Activated CD4-positive, alpha-beta T cell treated with anti-CD3 and anti-CD28 coated beads for 36 hours (primary cell): ENCODE data around the gene TNIK. TPM values are rescaled to one million over a fixed set of nuclear protein-coding genes. Genes with fewer than 3 reads are reported as not detected.

Source experiments
- ATAC-seq: fragments of 200-7000 bp; cut with Tn5 transposase; one replicate; pipeline ENCODE4 v1.10.0; 2021; ENCODE audit warnings: mild to moderate bottlenecking, moderate library complexity
- CTCF ChIA-PET: fragments of 350-600 bp; sonication (Branson Sonifier 250); formaldehyde crosslinking; loops from one replicate; lab custom pipeline; 2021; ENCODE audit warnings: antibody characterized with exemption; lab: Charles Lee
- POLR2A ChIA-PET: fragments of 350-600 bp; sonication (Branson Sonifier 250); formaldehyde crosslinking; loops from one replicate; lab custom pipeline; 2021; ENCODE audit warnings: antibody characterized with exemption, inconsistent platforms; lab: Charles Lee
- DNase-seq: peaks from one replicate; pipeline ENCODE4 v3.0.0-alpha.2; 2020
- H3K27ac Mint-ChIP-seq: one replicate; pipeline ENCODE4 v1.8.0; 2021; ENCODE audit warnings: mixed read lengths
- H3K27me3 Mint-ChIP-seq: one replicate; pipeline ENCODE4 v1.8.0; 2021; ENCODE audit warnings: mixed read lengths
- H3K36me3 Mint-ChIP-seq: one replicate; pipeline ENCODE4 v1.8.0; 2021; ENCODE audit warnings: low read depth, mixed read lengths
- H3K4me1 Mint-ChIP-seq: one replicate; pipeline ENCODE4 v1.8.0; 2021; ENCODE audit warnings: mixed read lengths
- H3K4me3 Mint-ChIP-seq: one replicate; pipeline ENCODE4 v1.8.0; 2021; ENCODE audit warnings: mild to moderate bottlenecking, moderate library complexity, mixed read lengths
- H3K9me3 Mint-ChIP-seq: one replicate; pipeline ENCODE4 v1.8.0; 2021; ENCODE audit warnings: low read depth, mixed read lengths
- intact Hi-C, 2 experiments: fragments of 100-400 bp; cut with DNase I in 1 of 2; cut with micrococcal nuclease in 1 of 2; formaldehyde crosslinking; loops; one replicate each; pipeline versions ENCODE4 v1.14.2 to v1.15.1; 2022 to 2024; cut with DNase I, micrococcal nuclease
- total RNA-seq, 2 experiments: library from RNA; stranded (reverse); gene quantifications; one replicate each; pipeline ENCODE4 v1.2.3, GENCODE V29; 2021

TNIK gene
- total RNA-seq, 2 experiments from 2014 or later = 28.8 to 34.2 TPM

- peaks cover 81% of the 10 kb centered on the region for H3K4me1 Mint-ChIP-seq
- POLR2A ChIA-PET = no interaction called here
- intact Hi-C loops = loop anchor here in 1 of 2 experiments (5.0 to 10.0 kb wide), 2 partner anchors 111 to 213 kb away; partner anchors contain the start of gene TNIK
These were observed 108.5 kb downstream of the TNIK start for GRCh38 chr3:171351676-171352075.

GRCh38 chr3:171350364-171350763 lies 109.8 kb downstream of the TNIK start:
- Mint-ChIP-seq H3K4me1 (peaks cover 74% of the 10 kb centered on the region), H3K27ac (no peak overlapping the region), H3K9me3 (peaks cover 2% of the 10 kb centered on the region), H3K4me3 (no peak overlapping the region), H3K36me3 (peaks cover 14% of the 10 kb centered on the region), H3K27me3 (no peaks in the 10 kb centered on the region)
- DNase-seq (no peak), ATAC-seq (no peak)
- intact Hi-C loops = loop anchor here in 1 of 2 experiments (5.0 to 10.0 kb wide), 2 partner anchors 112 to 214 kb away; partner anchors contain the start of gene TNIK
- POLR2A ChIA-PET = no interaction called here
- CTCF ChIA-PET = interaction anchor here (0.5 to 1.0 kb wide), 5 partner anchors 12 to 513 kb away, joined by 3 to 4 read pairs (median 3); no protein-coding TSS in a partner anchor

More at GRCh38 chr3:171351676-171352075, 108.5 kb downstream of the TNIK start:
- CTCF ChIA-PET = no interaction called here
- H3K27me3 Mint-ChIP-seq = no peaks in the 10 kb centered on the region
- peak; percentile 51 for ATAC-seq
- H3K36me3 Mint-ChIP-seq = peaks cover 6% of the 10 kb centered on the region
- no peak for DNase-seq
- H3K9me3 Mint-ChIP-seq = no peaks in the 10 kb centered on the region
- H3K27ac Mint-ChIP-seq = no peak overlapping the region
- H3K4me3 Mint-ChIP-seq = no peak overlapping the region

- intact Hi-C loops = no loop called here
- ATAC-seq (no peak), DNase-seq (no peak)
- H3K27me3 Mint-ChIP-seq = no peaks in the 10 kb centered on the region
- peaks cover 20% of the 10 kb centered on the region for H3K36me3 Mint-ChIP-seq
- H3K4me1 Mint-ChIP-seq = peaks cover 67% of the 10 kb centered on the region
- POLR2A ChIA-PET = no interaction called here
- peaks cover 4% of the 10 kb centered on the region for H3K9me3 Mint-ChIP-seq
- CTCF ChIA-PET = interaction anchor here (0.9 to 1.6 kb wide), 3 partner anchors 11 to 49 kb away, joined by 3 to 4 read pairs (median 3); no protein-coding TSS in a partner anchor
- H3K4me3 Mint-ChIP-seq = no peak overlapping the region
- H3K27ac Mint-ChIP-seq = no peak overlapping the region
These were observed 110.8 kb downstream of the TNIK start for GRCh38 chr3:171349392-171349791.

GRCh38 chr3:171348121-171348520 lies 112.1 kb downstream of the TNIK start:
- intact Hi-C loops = no loop called here
- Mint-ChIP-seq H3K27ac (peak overlapping the region; percentile 24), H3K27me3 (no peaks in the 10 kb centered on the region), H3K4me1 (peaks cover 68% of the 10 kb centered on the region), H3K4me3 (no peak overlapping the region), H3K36me3 (peaks cover 27% of the 10 kb centered on the region), H3K9me3 (peaks cover 10% of the 10 kb centered on the region)
- POLR2A ChIA-PET = interaction anchor here (0.6 to 0.7 kb wide), 2 partner anchors 160 to 1245 kb away, joined by 3 read pairs; no protein-coding TSS in a partner anchor
- CTCF ChIA-PET = interaction anchor here (0.7 to 1.0 kb wide), 5 partner anchors 20 to 492 kb away, joined by 3 to 4 read pairs (median 3); no protein-coding TSS in a partner anchor
- DNase-seq (no peak), ATAC-seq (no peak)

- ChIA-PET POLR2A (interaction anchor here (0.6 to 1.1 kb wide), 2 partner anchors 27 to 1246 kb away, joined by 3 read pairs; no protein-coding TSS in a partner anchor), CTCF (interaction anchor here (0.7 to 1.0 kb wide), 6 partner anchors 21 to 694 kb away, joined by 3 to 5 read pairs (median 4); no protein-coding TSS in a partner anchor)
- peak; percentile 60 for ATAC-seq
- peak overlapping the region; percentile 11 for H3K27ac Mint-ChIP-seq
- H3K36me3 Mint-ChIP-seq = peaks cover 31% of the 10 kb centered on the region
- no peak for DNase-seq
- peaks cover 72% of the 10 kb centered on the region for H3K4me1 Mint-ChIP-seq
- peaks cover 15% of the 10 kb centered on the region for H3K9me3 Mint-ChIP-seq
- H3K4me3 Mint-ChIP-seq = no peak overlapping the region
- intact Hi-C loops = no loop called here
- H3K27me3 Mint-ChIP-seq = no peaks in the 10 kb centered on the region
These were observed 112.7 kb downstream of the TNIK start for GRCh38 chr3:171347301-171348039.

- ChIA-PET POLR2A (interaction anchor here (1.1 kb wide), 1 partner anchor 28 kb away, joined by 3 read pairs; no protein-coding TSS in a partner anchor), CTCF (interaction anchor here (0.7 to 1.0 kb wide), 2 partner anchors 33 to 694 kb away, joined by 4 to 5 read pairs; no protein-coding TSS in a partner anchor)
- peaks cover 64% of the 10 kb centered on the region for H3K4me1 Mint-ChIP-seq
- H3K9me3 Mint-ChIP-seq = peaks cover 16% of the 10 kb centered on the region
- no peaks in the 10 kb centered on the region for H3K27me3 Mint-ChIP-seq
- intact Hi-C loops = no loop called here
- DNase-seq = no peak
- H3K27ac Mint-ChIP-seq = peak overlapping the region; percentile 9
- peaks cover 33% of the 10 kb centered on the region for H3K36me3 Mint-ChIP-seq
- no peak overlapping the region for H3K4me3 Mint-ChIP-seq
- peak; percentile 2 for ATAC-seq
These were observed 113.5 kb downstream of the TNIK start for GRCh38 chr3:171346582-171347300.

GRCh38 chr3:171346019-171346418 lies 114.2 kb downstream of the TNIK start:
- Mint-ChIP-seq H3K4me3 (no peak overlapping the region), H3K9me3 (peaks cover 16% of the 10 kb centered on the region), H3K36me3 (peaks cover 33% of the 10 kb centered on the region), H3K4me1 (peaks cover 58% of the 10 kb centered on the region), H3K27ac (no peak overlapping the region), H3K27me3 (no peaks in the 10 kb centered on the region)
- DNase-seq (no peak), ATAC-seq (no peak)
- intact Hi-C loops = no loop called here
- POLR2A ChIA-PET = no interaction called here
- CTCF ChIA-PET = interaction anchor here (0.6 kb wide), 1 partner anchor 153 kb away, joined by 3 read pairs; no protein-coding TSS in a partner anchor

GRCh38 chr3:171345107-171345843 lies 114.9 kb downstream of the TNIK start:
- POLR2A ChIA-PET = no interaction called here

GRCh38 chr3:171343693-171344092 lies 116.5 kb downstream of the TNIK start:
- DNase-seq (no peak), ATAC-seq (peak; percentile 47)
- H3K9me3 Mint-ChIP-seq = peaks cover 16% of the 10 kb centered on the region
- ChIA-PET CTCF (interaction anchor here (0.7 kb wide), 1 partner anchor 28 kb away, joined by 3 read pairs; no protein-coding TSS in a partner anchor), POLR2A (no interaction called here)
- no peak overlapping the region for H3K27ac Mint-ChIP-seq
- peaks cover 45% of the 10 kb centered on the region for H3K4me1 Mint-ChIP-seq
- no peak overlapping the region for H3K4me3 Mint-ChIP-seq
- no peaks in the 10 kb centered on the region for H3K27me3 Mint-ChIP-seq
- intact Hi-C loops = no loop called here
- H3K36me3 Mint-ChIP-seq = peaks cover 33% of the 10 kb centered on the region

More at GRCh38 chr3:171345107-171345843, 114.9 kb downstream of the TNIK start:
- CTCF ChIA-PET = interaction anchor here (0.6 to 1.3 kb wide), 3 partner anchors 95 to 182 kb away, joined by 3 read pairs; no protein-coding TSS in a partner anchor
- H3K9me3 Mint-ChIP-seq = peaks cover 16% of the 10 kb centered on the region
- intact Hi-C loops = no loop called here
- peaks cover 33% of the 10 kb centered on the region for H3K36me3 Mint-ChIP-seq
- no peak overlapping the region for H3K4me3 Mint-ChIP-seq
- no peak overlapping the region for H3K27ac Mint-ChIP-seq
- no peak for ATAC-seq
- peaks cover 54% of the 10 kb centered on the region for H3K4me1 Mint-ChIP-seq
- no peaks in the 10 kb centered on the region for H3K27me3 Mint-ChIP-seq
- no peak for DNase-seq

- no peak overlapping the region for H3K4me3 Mint-ChIP-seq
- H3K9me3 Mint-ChIP-seq = peaks cover 16% of the 10 kb centered on the region
- ChIA-PET POLR2A (interaction anchor here (0.5 kb wide), 1 partner anchor 28 kb away, joined by 4 read pairs; no protein-coding TSS in a partner anchor), CTCF (no interaction called here)
- H3K27me3 Mint-ChIP-seq = no peaks in the 10 kb centered on the region
- H3K36me3 Mint-ChIP-seq = peaks cover 33% of the 10 kb centered on the region
- ATAC-seq (no peak), DNase-seq (no peak)
- intact Hi-C loops = no loop called here
- no peak overlapping the region for H3K27ac Mint-ChIP-seq
- peaks cover 38% of the 10 kb centered on the region for H3K4me1 Mint-ChIP-seq
These were observed 117.3 kb downstream of the TNIK start for GRCh38 chr3:171342783-171343420.
